ENCODE data around the gene PRKCZ. TPM values are rescaled to one million over a fixed set of nuclear protein-coding genes. Genes with fewer than 3 reads are reported as not detected.
A peak's percentile ranks its signal among the peaks of the same experiment; 100 is the strongest.

PRKCZ gene
- total and polyA plus RNA-seq, 9 of the 15 experiments (the other 6 are each of a cell fraction or from before 2014, with no cell fraction given), result 0.07 to 3.1 (median 1.3) TPM

GRCh38 chr1:2132222-2133038 lies 82.2 kb downstream of the PRKCZ start (continued):
- TF ChIP-seq NFRKB (IDR thresholded peaks at IDR 0.05; ENCODE audit: low read depth) (no peak), GTF2B (IDR thresholded peaks at IDR 0.05; ENCODE audit: extremely low read depth, insufficient read length) (no peak), YY1 (IDR thresholded peaks at IDR 0.05; ENCODE audit: borderline replicate concordance in 1 of 3, control insufficient read depth in 1 of 3, extremely low read depth in 1 of 3, insufficient read depth in 3 of 3, insufficient read length in 1 of 3, insufficient replicate concordance in 2 of 3, low read depth in 1 of 3, low read length in 2 of 3) (peak in 2 of 3 experiments; percentile 45 to 56), SP1 (CRISPR knock-in tag; IDR thresholded peaks at IDR 0.05) (no peak), HNRNPLL (IDR thresholded peaks at IDR 0.05; ENCODE audit: low read depth, low read length, poor library complexity, severe bottlenecking) (no peak), ZC3H4 (CRISPR knock-in tag; IDR thresholded peaks at IDR 0.05; ENCODE audit: borderline replicate concordance) (no peak), MIER1 (IDR thresholded peaks at IDR 0.05; ENCODE audit: low read depth) (no peak), E2F5 (CRISPR knock-in tag; IDR thresholded peaks at IDR 0.05) (no peak), MTA1 (IDR thresholded peaks at IDR 0.05; ENCODE audit: borderline replicate concordance) (no peak), KAT7 (CRISPR knock-in tag; IDR thresholded peaks at IDR 0.05; ENCODE audit: borderline replicate concordance) (no peak), ZFPM2 (CRISPR knock-in tag; IDR thresholded peaks at IDR 0.05) (no peak), ZNF695 (CRISPR knock-in tag; IDR thresholded peaks at IDR 0.05) (no peak), RAD21 (CRISPR knock-in tag; conservative IDR thresholded peaks at IDR 0.05 in 1 of 2, IDR thresholded peaks at IDR 0.05 in 1 of 2) (peak; percentile 49 to 78), POLR2AphosphoS2 (IDR thresholded peaks at IDR 0.05; ENCODE audit: low read length) (no peak), MYNN (IDR thresholded peaks at IDR 0.05) (no peak), MYNN (CRISPR knock-in tag; IDR thresholded peaks at IDR 0.05) (no peak), ZNF347 (CRISPR knock-in tag; IDR thresholded peaks at IDR 0.05; ENCODE audit: low read depth) (no peak), GABPB1 (CRISPR knock-in tag; IDR thresholded peaks at IDR 0.05) (peak; percentile 12; the same call in 1 of the 2 replicates), SMC3 (conservative IDR thresholded peaks at IDR 0.05; ENCODE audit: insufficient read depth, low read depth, low read length) (peak; percentile 47), HDAC8 (tag; IDR thresholded peaks at IDR 0.05) (no peak), CTBP1 (IDR thresholded peaks at IDR 0.05; ENCODE audit: borderline replicate concordance) (no peak), FOS (IDR thresholded peaks at IDR 0.05; ENCODE audit: extremely low read depth, insufficient read length) (no peak), ZSCAN29 (IDR thresholded peaks at IDR 0.05) (no peak), ZNF134 (CRISPR knock-in tag; conservative IDR thresholded peaks at IDR 0.05) (no peak), THRAP3 (IDR thresholded peaks at IDR 0.05; ENCODE audit: borderline replicate concordance) (no peak), KLF16 (IDR thresholded peaks at IDR 0.05) (0 out of 2 replicates have a peak, but pooled peaks have one; percentile 9), NR2C2 (CRISPR knock-in tag; IDR thresholded peaks at IDR 0.05) (0 out of 2 replicates have a peak, but pooled peaks have one; percentile 38), NR2C2 (tag; IDR thresholded peaks at IDR 0.05) (no peak), ZNF263 (CRISPR knock-in tag; IDR thresholded peaks at IDR 0.05; ENCODE audit: borderline replicate concordance) (no peak)
